ENCODE data around the gene ALDOA.

DNA sequence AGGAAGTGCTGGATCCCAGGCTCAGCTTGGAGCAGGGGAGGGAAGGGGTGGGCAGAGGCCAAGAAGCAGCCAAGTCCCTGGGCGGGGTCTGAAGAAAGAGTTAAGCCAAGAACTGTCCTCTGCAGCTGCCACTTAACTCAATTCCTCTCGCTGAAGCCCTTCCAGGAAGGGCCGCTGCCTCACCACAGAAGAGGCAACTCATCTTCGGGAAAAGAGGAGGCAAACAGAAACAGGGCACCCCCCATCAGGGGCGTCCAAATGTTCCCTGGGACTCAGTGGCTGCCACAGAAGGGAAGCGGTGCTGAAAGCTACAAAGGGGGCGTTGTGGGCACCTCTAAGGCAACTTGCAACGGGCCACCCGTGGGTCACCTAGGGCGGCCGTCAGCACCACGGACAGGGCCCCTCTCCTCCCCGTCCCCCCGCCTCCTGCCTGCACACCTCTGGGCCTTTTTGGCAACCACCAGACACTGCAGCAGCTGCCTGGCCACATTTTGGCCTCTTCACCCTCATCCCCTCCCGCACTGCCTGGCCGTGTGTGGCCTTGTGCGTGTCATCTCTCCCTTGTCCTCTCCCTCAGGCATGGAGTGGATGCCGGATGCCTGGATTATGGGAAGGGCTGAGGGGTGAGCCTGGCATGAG is 37.0 kb upstream of the ALDOA start:
- no peak for TF ChIP-seq JUN (IDR thresholded peaks at IDR 0.05; ENCODE audit: borderline replicate concordance, low read depth, low read length)
- TF ChIP-seq JUN (CRISPR knock-in tag; IDR thresholded peaks at IDR 0.05; ENCODE audit: borderline replicate concordance) = no peak
- TF ChIP-seq, protein P1, sequence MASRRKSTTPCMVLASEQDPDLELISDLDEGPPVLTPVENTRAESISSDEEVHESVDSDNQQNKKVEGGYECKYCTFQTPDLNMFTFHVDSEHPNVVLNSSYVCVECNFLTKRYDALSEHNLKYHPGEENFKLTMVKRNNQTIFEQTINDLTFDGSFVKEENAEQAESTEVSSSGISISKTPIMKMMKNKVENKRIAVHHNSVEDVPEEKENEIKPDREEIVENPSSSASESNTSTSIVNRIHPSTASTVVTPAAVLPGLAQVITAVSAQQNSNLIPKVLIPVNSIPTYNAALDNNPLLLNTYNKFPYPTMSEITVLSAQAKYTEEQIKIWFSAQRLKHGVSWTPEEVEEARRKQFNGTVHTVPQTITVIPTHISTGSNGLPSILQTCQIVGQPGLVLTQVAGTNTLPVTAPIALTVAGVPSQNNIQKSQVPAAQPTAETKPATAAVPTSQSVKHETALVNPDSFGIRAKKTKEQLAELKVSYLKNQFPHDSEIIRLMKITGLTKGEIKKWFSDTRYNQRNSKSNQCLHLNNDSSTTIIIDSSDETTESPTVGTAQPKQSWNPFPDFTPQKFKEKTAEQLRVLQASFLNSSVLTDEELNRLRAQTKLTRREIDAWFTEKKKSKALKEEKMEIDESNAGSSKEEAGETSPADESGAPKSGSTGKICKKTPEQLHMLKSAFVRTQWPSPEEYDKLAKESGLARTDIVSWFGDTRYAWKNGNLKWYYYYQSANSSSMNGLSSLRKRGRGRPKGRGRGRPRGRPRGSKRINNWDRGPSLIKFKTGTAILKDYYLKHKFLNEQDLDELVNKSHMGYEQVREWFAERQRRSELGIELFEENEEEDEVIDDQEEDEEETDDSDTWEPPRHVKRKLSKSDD (conservative IDR thresholded peaks at IDR 0.05; ENCODE audit: low read length) = no peak

Measured in K562 (cell line).